HL-60/S4 treated with retinoic acid at 250 ng/mL for 4 days and 3 days (cell line): ENCODE results near the gene ARHGEF7.

Experiments used
- in situ Hi-C: fragments of 300-500 bp; cut with MboI; formaldehyde crosslinking; loops from 2 replicates; pipeline ENCODE4 v1.7.0; 2022; ENCODE audit warnings: low sequenced_read_pairs

ARHGEF7 gene

GRCh38 chr13:111292710-111293485, 177.8 kb downstream of the ARHGEF7 start:
- in situ Hi-C loops = no loop called here

DNA sequence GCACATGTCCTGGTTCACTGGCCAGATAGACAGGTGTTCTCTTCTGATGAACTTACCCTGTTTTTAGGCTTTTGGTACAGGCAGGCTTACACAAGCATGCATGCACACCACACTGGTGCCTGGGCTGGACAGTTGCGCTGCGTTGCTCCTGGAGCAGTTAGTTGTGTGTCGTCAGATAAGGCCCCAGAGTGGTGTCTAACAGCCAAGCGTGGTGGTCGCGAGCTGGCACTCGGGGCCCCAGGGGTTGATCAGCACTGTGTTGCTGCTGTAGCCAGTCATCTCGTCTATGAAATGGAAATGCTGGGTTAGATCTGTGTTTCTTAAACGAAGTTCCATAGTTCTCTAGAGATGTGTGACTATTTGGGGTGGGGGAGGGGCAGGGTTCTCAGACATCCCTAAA, 180.8 kb downstream of the ARHGEF7 start:
- in situ Hi-C loops = no loop called here

DNA sequence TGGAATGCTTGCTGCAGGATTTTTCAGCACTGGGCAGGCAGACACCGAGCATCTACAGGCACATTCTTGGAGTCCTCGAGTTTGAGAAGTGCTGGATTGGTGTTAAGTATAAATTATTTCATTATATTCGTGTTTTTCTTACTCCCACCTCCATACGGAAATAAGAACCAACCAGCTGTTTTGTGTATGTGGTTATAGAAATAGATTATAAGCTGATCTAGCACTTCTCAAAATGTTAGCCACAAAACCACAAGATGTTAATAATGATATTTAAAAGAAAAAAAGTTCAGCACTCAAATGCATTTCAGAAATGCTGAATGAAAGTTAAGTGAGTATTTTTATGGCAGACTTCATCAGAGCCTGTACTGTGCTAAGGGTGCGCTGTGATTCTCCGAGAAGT, 181.3 kb downstream of the ARHGEF7 start:
- in situ Hi-C loops = no loop called here

GRCh38 chr13:111298214-111298975, 183.3 kb downstream of the ARHGEF7 start:
- in situ Hi-C loops = no loop called here

DNA sequence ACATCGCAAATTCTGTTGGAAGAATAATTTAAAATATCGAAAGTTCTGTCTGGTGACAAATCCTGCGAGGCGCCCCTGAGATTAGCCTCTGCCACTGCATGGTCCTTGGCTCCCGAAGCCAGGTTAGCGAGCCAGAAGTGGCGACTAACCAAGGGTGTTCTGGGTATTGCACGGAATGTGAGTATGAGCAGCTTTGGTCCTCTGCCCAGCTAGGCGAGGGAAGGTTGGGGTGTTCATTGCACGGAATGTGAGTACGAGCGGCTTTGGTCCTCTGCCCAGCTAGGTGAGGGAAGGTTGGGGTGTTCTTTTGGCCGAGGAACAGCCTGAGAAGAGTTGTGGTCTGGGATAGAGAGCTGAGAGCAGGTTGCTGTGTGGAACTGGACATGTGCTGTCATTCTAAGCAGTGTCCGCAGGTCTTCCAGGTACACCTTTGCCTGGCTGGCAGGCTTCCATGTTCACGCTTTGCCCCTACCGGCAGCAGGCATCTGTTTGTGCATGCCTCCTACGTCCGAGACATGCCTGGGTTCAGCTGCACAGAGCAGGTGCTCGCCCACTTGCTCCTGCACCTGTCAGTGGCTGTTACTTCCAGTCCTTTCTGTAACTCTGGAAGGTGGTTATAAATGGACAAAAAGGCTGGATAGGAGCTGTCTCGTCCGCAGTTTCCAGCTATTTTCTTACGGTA, 187.1 kb downstream of the ARHGEF7 start:
- in situ Hi-C loops = no loop called here

GRCh38 chr13:111303559-111303958, 188.4 kb downstream of the ARHGEF7 start:
- in situ Hi-C loops = no loop called here

GRCh38 chr13:111304041-111304544, 189.0 kb downstream of the ARHGEF7 start:
- in situ Hi-C loops = no loop called here

DNA sequence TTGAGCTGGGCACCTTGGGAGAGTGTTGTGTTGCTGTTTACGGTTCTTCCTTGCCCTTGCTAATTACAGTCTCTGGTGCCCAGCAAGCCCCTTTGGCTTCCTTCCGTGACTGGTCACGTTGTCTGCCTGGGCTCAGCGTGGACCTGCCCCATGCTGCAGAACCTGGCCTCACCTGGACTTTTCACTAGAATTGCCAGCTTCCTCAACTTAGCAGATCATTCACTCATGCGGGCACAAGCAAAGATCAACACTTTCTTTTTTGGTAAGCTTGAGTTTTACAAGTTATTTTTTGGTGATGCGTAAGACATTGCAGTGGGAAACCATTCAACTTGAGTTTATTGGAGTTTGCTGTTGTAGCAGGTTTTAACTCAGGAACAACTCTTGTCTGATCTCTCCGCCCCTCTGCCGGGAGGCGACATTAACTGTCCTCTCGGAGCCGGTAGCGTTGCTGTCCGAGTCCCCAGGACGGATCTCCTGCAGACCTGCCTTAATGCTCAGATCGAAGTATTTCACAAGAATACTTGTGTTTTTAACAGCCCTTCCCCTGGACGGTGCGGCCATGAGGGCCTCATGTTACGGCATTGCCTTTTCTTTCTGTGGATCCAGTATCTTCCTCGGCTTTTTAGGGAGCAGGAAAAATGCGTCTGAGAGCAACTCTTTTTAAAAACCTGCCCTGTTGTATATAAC, 189.6 kb downstream of the ARHGEF7 start:
- in situ Hi-C loops = no loop called here

- in situ Hi-C loops = no loop called here
Observed at GRCh38 chr13:111312944-111313590, 198.0 kb downstream of the ARHGEF7 start.

DNA sequence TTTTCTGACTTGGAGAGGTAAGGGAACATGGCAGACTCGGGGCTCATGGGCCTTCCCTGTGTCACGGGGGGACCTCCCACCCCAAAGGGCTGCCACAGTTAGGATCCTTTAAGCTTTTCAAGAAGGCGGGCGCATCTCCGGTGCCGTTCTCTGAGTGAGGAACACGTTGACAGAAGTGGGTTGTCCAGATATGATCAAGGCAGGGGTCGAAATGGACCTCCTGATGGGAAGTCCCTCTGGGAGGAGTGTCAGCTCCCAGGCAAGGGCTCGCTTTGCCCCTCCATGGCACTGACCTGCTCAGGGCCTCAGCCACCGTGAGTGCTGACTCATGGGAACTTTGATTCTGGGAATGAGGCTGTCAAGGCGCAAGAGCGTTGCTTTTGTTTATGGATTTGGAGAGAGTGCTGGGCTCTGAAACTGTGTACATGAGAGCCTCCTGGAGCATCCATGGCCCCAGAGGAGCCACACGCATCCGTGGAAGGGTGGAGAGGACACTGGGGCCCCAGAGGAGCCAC, 198.9 kb downstream of the ARHGEF7 start:
- in situ Hi-C loops = no loop called here

GRCh38 chr13:111314852-111315251, 199.7 kb downstream of the ARHGEF7 start:
- in situ Hi-C loops = no loop called here

DNA sequence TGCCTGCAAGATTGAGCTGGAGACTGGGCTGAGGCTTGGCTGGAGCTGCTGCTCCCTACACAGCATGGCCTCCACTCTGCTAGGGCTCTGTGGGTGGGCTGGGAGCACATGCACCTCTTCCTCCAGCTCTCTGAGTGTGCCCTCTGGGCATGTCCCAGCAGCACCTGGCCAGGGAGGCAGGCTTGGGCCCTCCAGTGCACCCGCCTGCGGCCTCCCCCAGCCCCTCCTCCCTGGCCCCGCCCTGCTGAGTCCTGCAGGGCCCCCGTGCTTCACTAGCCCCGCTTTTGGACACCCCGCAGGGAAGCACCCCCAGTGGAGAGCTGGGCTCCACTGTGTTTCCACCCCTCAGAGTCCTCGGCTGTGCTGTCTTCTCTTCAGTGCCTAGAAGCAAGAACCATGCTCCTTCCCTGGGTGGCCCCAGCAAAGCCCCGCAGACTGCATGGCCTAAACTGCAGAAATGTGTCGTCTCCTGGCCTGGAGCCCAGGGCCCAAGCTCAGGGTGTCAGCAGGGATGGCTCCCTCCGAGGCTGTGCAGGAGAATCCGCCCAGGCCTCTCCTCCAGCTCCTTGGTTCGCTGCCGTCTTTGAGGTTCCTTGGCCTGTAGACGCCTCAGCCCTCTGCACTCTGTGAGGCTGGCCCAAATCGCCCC, 200.4 kb downstream of the ARHGEF7 start:
- in situ Hi-C loops = no loop called here

DNA sequence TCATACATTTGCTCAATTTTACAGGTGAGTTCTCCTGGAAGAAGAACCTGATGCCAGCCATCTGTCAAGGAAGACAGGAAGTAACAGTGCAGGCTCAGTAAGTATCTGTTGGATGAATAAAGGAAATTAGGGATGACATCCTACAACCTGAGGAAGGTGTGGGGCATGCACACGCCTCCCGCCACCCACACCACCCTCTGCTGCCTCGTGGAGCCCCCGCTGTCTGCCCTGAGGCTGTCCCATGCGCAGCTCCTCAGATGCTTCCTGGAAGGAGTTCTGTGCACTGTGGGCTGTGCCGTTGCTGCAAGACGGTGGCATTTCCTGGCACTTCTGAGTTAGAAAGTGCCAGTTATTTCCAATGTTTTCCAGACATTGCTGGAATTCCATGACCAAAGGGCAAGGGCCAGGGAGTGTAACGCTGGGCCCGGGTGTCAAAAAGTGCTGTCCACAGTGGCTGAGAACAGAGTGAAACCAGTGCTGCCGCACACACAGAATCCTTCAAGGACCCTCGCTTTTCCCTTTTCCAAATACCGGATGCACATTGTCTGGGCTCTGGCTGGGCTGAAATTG, 201.1 kb downstream of the ARHGEF7 start:
- in situ Hi-C loops = no loop called here

DNA sequence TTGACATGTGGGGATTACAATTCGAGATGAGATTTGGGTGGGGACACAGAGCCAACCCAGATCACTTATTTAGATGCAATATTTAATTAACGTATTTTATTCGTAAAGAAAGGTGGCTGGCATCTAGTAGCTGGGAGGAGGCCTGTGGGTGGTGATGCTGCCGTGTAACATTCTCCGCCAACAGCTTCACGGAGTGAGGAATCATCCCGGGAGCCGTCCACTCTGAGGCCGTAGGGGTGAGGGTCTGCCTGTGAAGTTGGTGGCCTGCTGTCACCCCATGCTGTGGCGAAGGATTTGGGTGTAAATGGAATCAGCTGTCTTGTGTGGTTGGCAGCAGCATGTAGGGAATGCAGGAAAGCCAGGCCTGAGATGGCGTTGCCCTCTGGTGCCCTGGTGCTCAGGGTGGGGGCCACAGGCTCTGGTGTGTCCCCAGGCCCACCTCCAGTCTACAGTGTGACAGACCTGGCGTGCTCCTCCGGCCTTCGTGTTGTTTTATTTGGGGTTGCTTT, 202.0 kb downstream of the ARHGEF7 start:
- in situ Hi-C loops = no loop called here

- in situ Hi-C loops = no loop called here
Observed at GRCh38 chr13:111317571-111318345, 202.6 kb downstream of the ARHGEF7 start.

- in situ Hi-C loops = no loop called here
Observed at GRCh38 chr13:111318386-111318785, 203.3 kb downstream of the ARHGEF7 start.

- in situ Hi-C loops = no loop called here
Observed at GRCh38 chr13:111319521-111319920, 204.4 kb downstream of the ARHGEF7 start.
